Peyer's patch (tissue), 4 donors: Measurements from ENCODE around the gene SATB1.

Experiments used
- POLR2A ChIP-seq, 2 donors: fragments of 450-650 bp; IDR thresholded peaks; one replicate each; pipeline ENCODE4 v1.5.1; 2017; ENCODE audit warnings: antibody characterized with exemption in 2 of 2, mild to moderate bottlenecking in 2 of 2, moderate library complexity in 2 of 2
- TF ChIP-seq, protein P1 (sequence below), 6 experiments: fragments of 450-650 bp in 4 of 6; fragments of 200-600 bp in 2 of 6; sonication (generic) in 1 of 6; IDR thresholded peaks; one replicate each; pipeline ENCODE4 v1.5.1; 2017 to 2019; ENCODE audit warnings: antibody characterized with exemption in 6 of 6, mild to moderate bottlenecking in 3 of 6, moderate library complexity in 1 of 6

DNA sequence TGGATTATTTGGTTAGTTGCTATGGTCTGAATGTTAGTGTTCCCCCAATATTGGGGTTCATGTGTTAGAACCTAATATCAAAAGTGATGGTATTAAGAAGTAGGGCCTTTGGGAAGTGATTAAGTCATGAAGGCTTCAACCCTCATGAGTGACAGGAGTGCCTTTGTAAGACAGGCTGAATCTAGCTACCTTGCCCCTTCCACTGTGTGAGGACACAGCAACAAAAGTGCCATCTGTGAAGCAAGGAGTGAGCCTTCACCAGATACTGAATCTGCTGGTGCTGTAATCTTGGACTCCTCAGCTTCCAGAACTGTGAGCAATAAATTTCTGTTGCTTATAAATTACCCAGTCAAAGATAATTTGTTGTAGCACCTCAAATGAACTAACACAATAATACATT, 22.6 kb upstream of the SATB1 start:
- TF ChIP-seq, protein P1, sequence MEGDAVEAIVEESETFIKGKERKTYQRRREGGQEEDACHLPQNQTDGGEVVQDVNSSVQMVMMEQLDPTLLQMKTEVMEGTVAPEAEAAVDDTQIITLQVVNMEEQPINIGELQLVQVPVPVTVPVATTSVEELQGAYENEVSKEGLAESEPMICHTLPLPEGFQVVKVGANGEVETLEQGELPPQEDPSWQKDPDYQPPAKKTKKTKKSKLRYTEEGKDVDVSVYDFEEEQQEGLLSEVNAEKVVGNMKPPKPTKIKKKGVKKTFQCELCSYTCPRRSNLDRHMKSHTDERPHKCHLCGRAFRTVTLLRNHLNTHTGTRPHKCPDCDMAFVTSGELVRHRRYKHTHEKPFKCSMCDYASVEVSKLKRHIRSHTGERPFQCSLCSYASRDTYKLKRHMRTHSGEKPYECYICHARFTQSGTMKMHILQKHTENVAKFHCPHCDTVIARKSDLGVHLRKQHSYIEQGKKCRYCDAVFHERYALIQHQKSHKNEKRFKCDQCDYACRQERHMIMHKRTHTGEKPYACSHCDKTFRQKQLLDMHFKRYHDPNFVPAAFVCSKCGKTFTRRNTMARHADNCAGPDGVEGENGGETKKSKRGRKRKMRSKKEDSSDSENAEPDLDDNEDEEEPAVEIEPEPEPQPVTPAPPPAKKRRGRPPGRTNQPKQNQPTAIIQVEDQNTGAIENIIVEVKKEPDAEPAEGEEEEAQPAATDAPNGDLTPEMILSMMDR (IDR thresholded peaks at IDR 0.05), result no peak
- no peak for TF ChIP-seq POLR2A (IDR thresholded peaks at IDR 0.05)
